HG02588 (cell line): ENCODE measurements around the gene MTUS2.

Experiments
- ATAC-seq: cut with Tn5 transposase; IDR thresholded peaks from one replicate; pipeline ENCODE4 v1.9.1; 2021; ENCODE audit warnings: mild to moderate bottlenecking, moderate library complexity; ENCODE audit not compliant: unreplicated experiment

The MTUS2 gene

GRCh38 chr13:28856287-28856686 is 36.1 kb downstream of the MTUS2 start:
- no peak for ATAC-seq

- no peak for ATAC-seq
Observed at GRCh38 chr13:28859069-28859468, 38.9 kb downstream of the MTUS2 start.

GRCh38 chr13:28859717-28860116 is 39.6 kb downstream of the MTUS2 start:
- no peak for ATAC-seq

- no peak for ATAC-seq
Observed at GRCh38 chr13:28864544-28864943, 44.4 kb downstream of the MTUS2 start.

- ATAC-seq, result no peak
Observed at GRCh38 chr13:28865149-28865744, 45.1 kb downstream of the MTUS2 start.

GRCh38 chr13:28865951-28866350 is 45.8 kb downstream of the MTUS2 start:
- ATAC-seq, result no peak

- ATAC-seq, result no peak
Observed at GRCh38 chr13:28866932-28867331, 46.8 kb downstream of the MTUS2 start.

GRCh38 chr13:28867564-28867963 is 47.4 kb downstream of the MTUS2 start:
- ATAC-seq, result no peak

- ATAC-seq, result no peak
Observed at GRCh38 chr13:28872427-28873176, 52.5 kb downstream of the MTUS2 start.

- no peak for ATAC-seq
Observed at GRCh38 chr13:28875846-28876615, 55.9 kb downstream of the MTUS2 start.

GRCh38 chr13:28877408-28877807 is 57.3 kb downstream of the MTUS2 start:
- no peak for ATAC-seq

GRCh38 chr13:28885181-28885580 is 65.0 kb downstream of the MTUS2 start:
- ATAC-seq, result no peak

- ATAC-seq, result no peak
Observed at GRCh38 chr13:28889086-28889732, 69.1 kb downstream of the MTUS2 start.

- ATAC-seq, result no peak
Observed at GRCh38 chr13:28890712-28891111, 70.6 kb downstream of the MTUS2 start.

GRCh38 chr13:28918030-28918429 is 97.9 kb downstream of the MTUS2 start:
- no peak for ATAC-seq

GRCh38 chr13:28922341-28922740 is 102.2 kb downstream of the MTUS2 start:
- ATAC-seq, result no peak

GRCh38 chr13:28935104-28935503 is 115.0 kb downstream of the MTUS2 start:
- no peak for ATAC-seq

- no peak for ATAC-seq
Observed at GRCh38 chr13:28942906-28943305, 122.8 kb downstream of the MTUS2 start.

- no peak for ATAC-seq
Observed at GRCh38 chr13:28953714-28954418, 133.7 kb downstream of the MTUS2 start.

- no peak for ATAC-seq
Observed at GRCh38 chr13:28954419-28954725, 134.2 kb downstream of the MTUS2 start.

- no peak for ATAC-seq
Observed at GRCh38 chr13:28954810-28955209, 134.7 kb downstream of the MTUS2 start.
